IMR-90 (cell line): ENCODE data around the gene IFI27L1.

Experiments used
- BHLHE40 ChIP-seq: fragments of 150-350 bp; IDR thresholded peaks from 2 replicates; pipeline ENCODE4 v1.6.1; 2016; ENCODE audit warnings: mild to moderate bottlenecking, low read depth, low read length
- CEBPB ChIP-seq: IDR thresholded peaks from 2 replicates; pipeline ENCODE4 v1.6.1; 2012; ENCODE audit warnings: low read depth, low read length, improper control_type of control experiment
- FOS ChIP-seq: fragments of 150-350 bp; IDR thresholded peaks from 2 replicates; pipeline ENCODE4 v1.6.1; 2016; ENCODE audit warnings: low read depth, low read length
- MAZ ChIP-seq: IDR thresholded peaks from 2 replicates; pipeline ENCODE4 v1.6.1; 2012; ENCODE audit warnings: low read depth, mild to moderate bottlenecking, low read length, improper control_type of control experiment, moderate library complexity, borderline replicate concordance
- MXI1 ChIP-seq: IDR thresholded peaks from 2 replicates; pipeline ENCODE4 v1.6.1; 2012; ENCODE audit warnings: low read depth, mild to moderate bottlenecking, low read length, moderate library complexity, borderline replicate concordance
- NFE2L2 ChIP-seq: fragments of 150-350 bp; IDR thresholded peaks from 2 replicates; pipeline ENCODE4 v1.6.1; 2016; ENCODE audit warnings: low read depth, mild to moderate bottlenecking, low read length
- POLR2A ChIP-seq: IDR thresholded peaks from 2 replicates; pipeline ENCODE4 v1.6.1; 2012; ENCODE audit warnings: mild to moderate bottlenecking, low read depth, low read length
- RAD21 ChIP-seq: IDR thresholded peaks from 2 replicates; pipeline ENCODE4 v1.6.1; 2012; ENCODE audit warnings: low read length, improper control_type of control experiment
- RCOR1 ChIP-seq: IDR thresholded peaks from 2 replicates; pipeline ENCODE4 v1.6.1; 2012; ENCODE audit warnings: mild to moderate bottlenecking, low read length, improper control_type of control experiment; ENCODE audit not compliant: insufficient replicate concordance
- RFX5 ChIP-seq: IDR thresholded peaks from 2 replicates; pipeline ENCODE4 v1.8.0; 2012; ENCODE audit warnings: low read depth, mild to moderate bottlenecking, low read length, moderate library complexity
- SMC3 ChIP-seq: fragments of 150-350 bp; IDR thresholded peaks from 2 replicates; pipeline ENCODE4 v1.6.1; 2016; ENCODE audit warnings: low read depth, mild to moderate bottlenecking, antibody characterized with exemption, low read length, moderate library complexity
- TF ChIP-seq, protein P1 (sequence below): conservative IDR thresholded peaks from 2 replicates; pipeline ENCODE4 v1.5.1; 2012; ENCODE audit warnings: mild to moderate bottlenecking, low read depth, low read length, improper control_type of control experiment
- TF ChIP-seq, protein P2 (sequence below): fragments of 150-350 bp; IDR thresholded peaks from 2 replicates; pipeline ENCODE4 v1.6.1; 2017; ENCODE audit warnings: mild to moderate bottlenecking, antibody characterized with exemption, low read length, low read depth
- TF ChIP-seq, protein P3 (sequence below): fragments of 150-350 bp; IDR thresholded peaks from 2 replicates; pipeline ENCODE4 v1.6.1; 2016; ENCODE audit warnings: low read depth, mild to moderate bottlenecking, low read length, moderate library complexity, borderline replicate concordance

DNA sequence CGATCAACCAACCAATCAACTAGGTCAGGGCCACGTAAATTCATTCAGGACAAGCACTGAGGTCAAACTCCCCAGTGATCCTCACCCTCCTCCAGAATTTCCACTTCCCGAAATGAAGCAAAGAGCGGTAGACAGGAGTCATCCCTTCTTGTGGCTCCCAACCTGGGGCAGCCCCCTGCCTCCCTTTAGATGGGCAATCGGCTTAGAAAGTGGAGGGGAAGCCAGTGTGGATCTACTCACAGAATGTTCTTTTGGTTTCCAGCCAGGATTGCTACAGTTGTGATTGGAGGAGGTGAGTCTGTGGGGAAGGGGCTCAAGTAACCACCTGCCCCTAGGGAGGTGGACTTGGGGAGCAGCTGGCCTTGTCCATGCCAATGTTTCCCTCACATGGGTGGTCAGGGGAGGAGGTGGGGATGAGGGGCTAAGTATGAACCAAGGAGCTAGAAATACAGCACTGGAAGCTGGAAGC is 33.5 kb downstream of the IFI27L1 start:
- TF ChIP-seq RAD21 (no peak), SMC3 (no peak), RCOR1 (no peak), RFX5 (no peak), POLR2A (no peak), NFE2L2 (no peak), FOS (no peak), MAZ (no peak), CEBPB (no peak), MXI1 (no peak), BHLHE40 (no peak)
- TF ChIP-seq, protein P1, sequence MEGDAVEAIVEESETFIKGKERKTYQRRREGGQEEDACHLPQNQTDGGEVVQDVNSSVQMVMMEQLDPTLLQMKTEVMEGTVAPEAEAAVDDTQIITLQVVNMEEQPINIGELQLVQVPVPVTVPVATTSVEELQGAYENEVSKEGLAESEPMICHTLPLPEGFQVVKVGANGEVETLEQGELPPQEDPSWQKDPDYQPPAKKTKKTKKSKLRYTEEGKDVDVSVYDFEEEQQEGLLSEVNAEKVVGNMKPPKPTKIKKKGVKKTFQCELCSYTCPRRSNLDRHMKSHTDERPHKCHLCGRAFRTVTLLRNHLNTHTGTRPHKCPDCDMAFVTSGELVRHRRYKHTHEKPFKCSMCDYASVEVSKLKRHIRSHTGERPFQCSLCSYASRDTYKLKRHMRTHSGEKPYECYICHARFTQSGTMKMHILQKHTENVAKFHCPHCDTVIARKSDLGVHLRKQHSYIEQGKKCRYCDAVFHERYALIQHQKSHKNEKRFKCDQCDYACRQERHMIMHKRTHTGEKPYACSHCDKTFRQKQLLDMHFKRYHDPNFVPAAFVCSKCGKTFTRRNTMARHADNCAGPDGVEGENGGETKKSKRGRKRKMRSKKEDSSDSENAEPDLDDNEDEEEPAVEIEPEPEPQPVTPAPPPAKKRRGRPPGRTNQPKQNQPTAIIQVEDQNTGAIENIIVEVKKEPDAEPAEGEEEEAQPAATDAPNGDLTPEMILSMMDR, result no peak
- TF ChIP-seq, protein P2, sequence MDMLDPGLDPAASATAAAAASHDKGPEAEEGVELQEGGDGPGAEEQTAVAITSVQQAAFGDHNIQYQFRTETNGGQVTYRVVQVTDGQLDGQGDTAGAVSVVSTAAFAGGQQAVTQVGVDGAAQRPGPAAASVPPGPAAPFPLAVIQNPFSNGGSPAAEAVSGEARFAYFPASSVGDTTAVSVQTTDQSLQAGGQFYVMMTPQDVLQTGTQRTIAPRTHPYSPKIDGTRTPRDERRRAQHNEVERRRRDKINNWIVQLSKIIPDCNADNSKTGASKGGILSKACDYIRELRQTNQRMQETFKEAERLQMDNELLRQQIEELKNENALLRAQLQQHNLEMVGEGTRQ, result no peak
- TF ChIP-seq, protein P3, sequence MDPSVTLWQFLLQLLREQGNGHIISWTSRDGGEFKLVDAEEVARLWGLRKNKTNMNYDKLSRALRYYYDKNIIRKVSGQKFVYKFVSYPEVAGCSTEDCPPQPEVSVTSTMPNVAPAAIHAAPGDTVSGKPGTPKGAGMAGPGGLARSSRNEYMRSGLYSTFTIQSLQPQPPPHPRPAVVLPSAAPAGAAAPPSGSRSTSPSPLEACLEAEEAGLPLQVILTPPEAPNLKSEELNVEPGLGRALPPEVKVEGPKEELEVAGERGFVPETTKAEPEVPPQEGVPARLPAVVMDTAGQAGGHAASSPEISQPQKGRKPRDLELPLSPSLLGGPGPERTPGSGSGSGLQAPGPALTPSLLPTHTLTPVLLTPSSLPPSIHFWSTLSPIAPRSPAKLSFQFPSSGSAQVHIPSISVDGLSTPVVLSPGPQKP, result no peak
